SK-N-SH (cell line): ENCODE results near the gene GOLGA3. TPM values are rescaled to one million over a fixed set of nuclear protein-coding genes. Genes with fewer than 3 reads are reported as not detected.
A peak's percentile ranks its signal among the peaks of the same experiment; 100 is the strongest.
"Not testable (repeated sequence)": the region's sequence is repeated elsewhere in the genome, so short reads cannot be mapped to it uniquely, and the experiment has no call there.

Experiments
- CTCF ChIA-PET: fragments of 300-600, 350-600 bp; formaldehyde crosslinking; extraction: SDS; loops from one replicate; lab custom pipeline; 2021; lab: Yijun Ruan, JAX
- POLR2A ChIA-PET: fragments of 350-600 bp; sonication (Branson Sonifier 250); formaldehyde crosslinking; extraction: SDS; loops from one replicate; lab custom pipeline; 2020; ENCODE audit warnings: antibody characterized with exemption, inconsistent platforms; lab: Yijun Ruan, JAX
- DNase-seq: peaks from one replicate; pipeline ENCODE4 v3.0.0; 2012
- H2AFZ ChIP-seq: fragments of 200-600 bp; sonication (generic); 2 replicates; pipeline ENCODE4 v1.8.1; 2016; ENCODE audit warnings: antibody characterized with exemption, mild to moderate bottlenecking, low read depth
- H3F3A ChIP-seq: fragments of 200-600 bp; sonication (generic); replicated peaks from 2 replicates; pipeline ENCODE3; 2016; ENCODE audit warnings: antibody characterized with exemption, mild to moderate bottlenecking; ENCODE audit not compliant: insufficient read depth
- H3K27ac ChIP-seq, 2 experiments: fragments of 200-500 bp in 1 of 2; fragments of 200-600 bp in 1 of 2; sonication (Bioruptor generic) in 1 of 2; sonication (generic), shearing (Covaris generic) in 1 of 2; 2 replicates each; pipeline versions ENCODE4 v1.5.1 to v1.6.1; 2014 to 2016; ENCODE audit warnings: low read depth in 2 of 2, inconsistent platforms in 1 of 2, low read length in 1 of 2, mild to moderate bottlenecking in 1 of 2, mixed read lengths in 1 of 2
- H3K27me3 ChIP-seq: fragments of 200-600 bp; sonication (generic), shearing (Covaris generic); 2 replicates; pipeline ENCODE4 v1.6.1; 2016; ENCODE audit warnings: mixed run types; ENCODE audit not compliant: insufficient read depth
- H3K36me3 ChIP-seq, 2 experiments: fragments of 200-500 bp in 1 of 2; fragments of 200-600 bp in 1 of 2; sonication (Bioruptor generic) in 1 of 2; sonication (generic) in 1 of 2; replicated peaks in 1 of 2; 2 replicates each; pipeline versions ENCODE3 to v1.5.1; 2014 to 2016; ENCODE audit warnings: low read length in 1 of 2, mild to moderate bottlenecking in 1 of 2; ENCODE audit not compliant: insufficient read depth in 2 of 2, control insufficient read depth in 1 of 2
- H3K4me1 ChIP-seq, 2 experiments: fragments of 200-500 bp in 1 of 2; fragments of 200-600 bp in 1 of 2; sonication (Bioruptor generic) in 1 of 2; sonication (generic), shearing (Covaris generic) in 1 of 2; 2 replicates each; pipeline versions ENCODE4 v1.5.1 to v1.6.1; 2014 to 2016; ENCODE audit warnings: low read depth in 1 of 2, low read length in 1 of 2, mixed run types in 1 of 2; ENCODE audit not compliant: insufficient read depth in 2 of 2, control insufficient read depth in 1 of 2
- H3K4me2 ChIP-seq: fragments of 200-600 bp; sonication (generic), shearing (Covaris generic); 2 replicates; pipeline ENCODE4 v1.6.1; 2017; ENCODE audit warnings: mixed run types
- H3K4me3 ChIP-seq, 2 experiments: fragments of 200-500 bp in 1 of 2; fragments of 200-600 bp in 1 of 2; sonication (Bioruptor generic) in 1 of 2; sonication (generic), shearing (Covaris generic) in 1 of 2; 2 replicates each; pipeline versions ENCODE4 v1.5.1 to v1.8.1; 2014 to 2016; ENCODE audit warnings: low read depth in 2 of 2, inconsistent platforms in 1 of 2, low read length in 1 of 2, mild to moderate bottlenecking in 1 of 2, mixed read lengths in 1 of 2, moderate library complexity in 1 of 2
- H3K79me2 ChIP-seq: fragments of 200-600 bp; sonication (generic); 2 replicates; pipeline ENCODE4 v1.8.1; 2017; ENCODE audit warnings: mild to moderate bottlenecking; ENCODE audit not compliant: insufficient read depth
- H3K9ac ChIP-seq: fragments of 200-600 bp; sonication (generic); 2 replicates; pipeline ENCODE4 v1.6.1; 2017; ENCODE audit warnings: mixed run types
- H3K9me2 ChIP-seq: fragments of 200-600 bp; sonication (generic); 2 replicates; pipeline ENCODE4 v1.6.1; 2017; ENCODE audit warnings: mixed run types
- H3K9me3 ChIP-seq: fragments of 200-600 bp; sonication (generic); 2 replicates; pipeline ENCODE4 v1.6.1; 2017; ENCODE audit warnings: mixed run types, mild to moderate bottlenecking, moderate library complexity
- H4K20me1 ChIP-seq: fragments of 200-600 bp; sonication (generic); 2 replicates; pipeline ENCODE4 v1.6.1; 2017; ENCODE audit warnings: mild to moderate bottlenecking, mixed run types; ENCODE audit not compliant: insufficient read depth
- FOXJ3 ChIP-seq: sonication (generic); formaldehyde crosslinking; IDR thresholded peaks from 2 replicates; pipeline ENCODE4 v1.5.1; 2020; ENCODE audit warnings: mild to moderate bottlenecking, missing genetic modification reagents
- RCOR1 ChIP-seq: fragments of 150-350 bp; IDR thresholded peaks from 2 replicates; pipeline ENCODE4 v1.6.1; 2017; ENCODE audit warnings: antibody characterized with exemption, low read length
- TCF12 ChIP-seq: IDR thresholded peaks from 2 replicates; pipeline ENCODE4 v1.4.0; 2012
- WGBS: methylation state at CpG from one replicate; pipeline ENCODE4 v1.1.6; 2017; ENCODE audit warnings: low lambda C conversion rate; 5-methylcytosine and 5-hydroxymethylcytosine counted together
- polyA plus RNA-seq, 3 experiments: library from polyadenylated mRNA; depleted of rRNA; stranded (reverse); fragments of >200 nt; gene quantifications; 2 replicates each; pipeline ENCODE4 v1.2.3, GENCODE V29; 2012
- TF ChIP-seq, protein P1 (sequence below): IDR thresholded peaks from 2 replicates; pipeline ENCODE4 v1.4.0; 2012; ENCODE audit warnings: low read depth, borderline replicate concordance
- TF ChIP-seq, protein P2 (sequence below): IDR thresholded peaks from 2 replicates; pipeline ENCODE4 v1.6.1; 2012; ENCODE audit warnings: mild to moderate bottlenecking, low read depth, low read length, moderate library complexity
- TF ChIP-seq, protein P3 (sequence below): IDR thresholded peaks from 2 replicates; pipeline ENCODE4 v1.4.0; 2012; ENCODE audit warnings: low read depth
- TF ChIP-seq, protein P4 (sequence below): fragments of 200-600 bp; sonication (generic); IDR thresholded peaks from 2 replicates; pipeline ENCODE4 v1.6.1; 2017; ENCODE audit warnings: antibody characterized with exemption, mild to moderate bottlenecking, moderate library complexity

The GOLGA3 gene
- polyA plus RNA-seq, 1 of the 3 experiments (the other 2 are of a cell fraction): 16.9 TPM

DNA sequence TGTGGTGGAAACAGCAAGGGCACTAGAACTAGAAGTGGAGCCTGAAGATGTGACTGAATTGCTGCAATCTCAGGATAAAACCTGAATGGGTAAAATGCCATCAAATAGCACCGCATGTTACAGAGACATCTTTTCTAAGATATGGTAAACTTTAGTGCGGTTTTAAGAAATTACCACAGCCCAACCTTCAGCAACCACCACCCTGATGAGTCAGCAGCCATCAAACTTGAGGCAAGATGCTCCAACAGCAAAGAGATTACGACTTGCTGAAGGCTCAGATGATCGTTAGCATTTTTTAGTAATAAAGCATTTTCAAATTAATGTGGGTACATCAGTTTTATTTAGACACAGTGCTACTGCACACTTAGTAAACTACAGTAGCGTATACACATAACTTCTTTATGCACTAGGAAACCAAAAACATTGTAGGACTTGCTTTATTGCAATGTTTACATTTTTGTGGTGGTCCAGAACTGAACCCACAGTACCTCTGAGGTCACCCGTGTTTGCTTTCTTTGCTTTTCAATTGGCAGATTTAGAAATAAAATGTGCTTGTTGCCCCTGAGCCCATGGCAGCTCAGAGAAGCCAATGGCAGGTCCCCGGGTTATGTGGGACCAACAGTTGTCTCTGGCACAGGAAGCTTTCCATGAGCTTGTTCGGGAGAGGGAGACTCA lies 15.9 kb downstream of the GOLGA3 start:
- POLR2A ChIA-PET: no interaction called here
- TF ChIP-seq, protein P1, sequence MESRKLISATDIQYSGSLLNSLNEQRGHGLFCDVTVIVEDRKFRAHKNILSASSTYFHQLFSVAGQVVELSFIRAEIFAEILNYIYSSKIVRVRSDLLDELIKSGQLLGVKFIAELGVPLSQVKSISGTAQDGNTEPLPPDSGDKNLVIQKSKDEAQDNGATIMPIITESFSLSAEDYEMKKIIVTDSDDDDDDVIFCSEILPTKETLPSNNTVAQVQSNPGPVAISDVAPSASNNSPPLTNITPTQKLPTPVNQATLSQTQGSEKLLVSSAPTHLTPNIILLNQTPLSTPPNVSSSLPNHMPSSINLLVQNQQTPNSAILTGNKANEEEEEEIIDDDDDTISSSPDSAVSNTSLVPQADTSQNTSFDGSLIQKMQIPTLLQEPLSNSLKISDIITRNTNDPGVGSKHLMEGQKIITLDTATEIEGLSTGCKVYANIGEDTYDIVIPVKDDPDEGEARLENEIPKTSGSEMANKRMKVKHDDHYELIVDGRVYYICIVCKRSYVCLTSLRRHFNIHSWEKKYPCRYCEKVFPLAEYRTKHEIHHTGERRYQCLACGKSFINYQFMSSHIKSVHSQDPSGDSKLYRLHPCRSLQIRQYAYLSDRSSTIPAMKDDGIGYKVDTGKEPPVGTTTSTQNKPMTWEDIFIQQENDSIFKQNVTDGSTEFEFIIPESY: no peak
- TF ChIP-seq FOXJ3 (CRISPR knock-in tag) (no peak), RCOR1 (no peak), TCF12 (no peak)
- TF ChIP-seq, protein P2, sequence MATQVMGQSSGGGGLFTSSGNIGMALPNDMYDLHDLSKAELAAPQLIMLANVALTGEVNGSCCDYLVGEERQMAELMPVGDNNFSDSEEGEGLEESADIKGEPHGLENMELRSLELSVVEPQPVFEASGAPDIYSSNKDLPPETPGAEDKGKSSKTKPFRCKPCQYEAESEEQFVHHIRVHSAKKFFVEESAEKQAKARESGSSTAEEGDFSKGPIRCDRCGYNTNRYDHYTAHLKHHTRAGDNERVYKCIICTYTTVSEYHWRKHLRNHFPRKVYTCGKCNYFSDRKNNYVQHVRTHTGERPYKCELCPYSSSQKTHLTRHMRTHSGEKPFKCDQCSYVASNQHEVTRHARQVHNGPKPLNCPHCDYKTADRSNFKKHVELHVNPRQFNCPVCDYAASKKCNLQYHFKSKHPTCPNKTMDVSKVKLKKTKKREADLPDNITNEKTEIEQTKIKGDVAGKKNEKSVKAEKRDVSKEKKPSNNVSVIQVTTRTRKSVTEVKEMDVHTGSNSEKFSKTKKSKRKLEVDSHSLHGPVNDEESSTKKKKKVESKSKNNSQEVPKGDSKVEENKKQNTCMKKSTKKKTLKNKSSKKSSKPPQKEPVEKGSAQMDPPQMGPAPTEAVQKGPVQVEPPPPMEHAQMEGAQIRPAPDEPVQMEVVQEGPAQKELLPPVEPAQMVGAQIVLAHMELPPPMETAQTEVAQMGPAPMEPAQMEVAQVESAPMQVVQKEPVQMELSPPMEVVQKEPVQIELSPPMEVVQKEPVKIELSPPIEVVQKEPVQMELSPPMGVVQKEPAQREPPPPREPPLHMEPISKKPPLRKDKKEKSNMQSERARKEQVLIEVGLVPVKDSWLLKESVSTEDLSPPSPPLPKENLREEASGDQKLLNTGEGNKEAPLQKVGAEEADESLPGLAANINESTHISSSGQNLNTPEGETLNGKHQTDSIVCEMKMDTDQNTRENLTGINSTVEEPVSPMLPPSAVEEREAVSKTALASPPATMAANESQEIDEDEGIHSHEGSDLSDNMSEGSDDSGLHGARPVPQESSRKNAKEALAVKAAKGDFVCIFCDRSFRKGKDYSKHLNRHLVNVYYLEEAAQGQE: no peak
- TF ChIP-seq, protein P3, sequence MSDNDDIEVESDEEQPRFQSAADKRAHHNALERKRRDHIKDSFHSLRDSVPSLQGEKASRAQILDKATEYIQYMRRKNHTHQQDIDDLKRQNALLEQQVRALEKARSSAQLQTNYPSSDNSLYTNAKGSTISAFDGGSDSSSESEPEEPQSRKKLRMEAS: no peak
- H4K20me1 ChIP-seq: peaks cover 23% of the 10 kb centered on the region
- WGBS: 88% methylated on average over 8 of the region's 8 CpGs
- H3K4me1 ChIP-seq: peaks cover 0 to 3% of the 10 kb centered on the region in 2 experiments; a peak in 1 of 4 replicates
- CTCF ChIA-PET: interaction anchor here (0.7 kb wide), 1 partner anchor 9 kb away, joined by 3 read pairs; no protein-coding TSS in a partner anchor
- peaks cover 5% of the 10 kb centered on the region for H3F3A ChIP-seq
- peaks cover 30% of the 10 kb centered on the region; the same call in 1 of the 2 replicates for H3K79me2 ChIP-seq
- H3K9ac ChIP-seq: no peak overlapping the region
- no peak overlapping the region for H3K27ac ChIP-seq
- H3K9me3 ChIP-seq: no peaks in the 10 kb centered on the region
- no peaks in the 10 kb centered on the region for H3K27me3 ChIP-seq
- no peak overlapping the region for H3K4me2 ChIP-seq
- no peaks in the 10 kb centered on the region for H3K9me2 ChIP-seq
- no peak overlapping the region for H2AFZ ChIP-seq
- no peak overlapping the region for H3K4me3 ChIP-seq
- DNase-seq: no peak
- H3K36me3 ChIP-seq: peaks cover 61% of the 10 kb centered on the region in 2 experiments

DNA sequence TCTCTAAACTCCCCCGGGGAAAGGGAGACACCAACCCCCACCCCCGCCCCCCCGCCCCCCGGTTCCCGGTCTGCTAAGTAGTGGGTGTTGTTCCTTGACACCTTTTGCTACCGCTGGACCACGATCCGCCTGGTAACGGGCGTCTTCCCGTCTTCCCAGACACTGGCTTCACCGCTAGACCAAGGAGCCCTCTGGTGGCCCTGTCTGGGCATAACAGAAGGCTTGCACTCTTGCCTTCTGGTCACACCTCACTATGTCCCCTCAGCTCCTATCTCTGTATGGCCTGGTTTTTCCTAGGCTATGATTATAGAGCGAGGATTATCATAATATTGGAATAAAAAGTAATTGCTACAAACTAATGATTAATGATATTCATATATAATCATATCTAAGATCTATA lies 19.3 kb downstream of the GOLGA3 start:
- TF ChIP-seq, protein P4, sequence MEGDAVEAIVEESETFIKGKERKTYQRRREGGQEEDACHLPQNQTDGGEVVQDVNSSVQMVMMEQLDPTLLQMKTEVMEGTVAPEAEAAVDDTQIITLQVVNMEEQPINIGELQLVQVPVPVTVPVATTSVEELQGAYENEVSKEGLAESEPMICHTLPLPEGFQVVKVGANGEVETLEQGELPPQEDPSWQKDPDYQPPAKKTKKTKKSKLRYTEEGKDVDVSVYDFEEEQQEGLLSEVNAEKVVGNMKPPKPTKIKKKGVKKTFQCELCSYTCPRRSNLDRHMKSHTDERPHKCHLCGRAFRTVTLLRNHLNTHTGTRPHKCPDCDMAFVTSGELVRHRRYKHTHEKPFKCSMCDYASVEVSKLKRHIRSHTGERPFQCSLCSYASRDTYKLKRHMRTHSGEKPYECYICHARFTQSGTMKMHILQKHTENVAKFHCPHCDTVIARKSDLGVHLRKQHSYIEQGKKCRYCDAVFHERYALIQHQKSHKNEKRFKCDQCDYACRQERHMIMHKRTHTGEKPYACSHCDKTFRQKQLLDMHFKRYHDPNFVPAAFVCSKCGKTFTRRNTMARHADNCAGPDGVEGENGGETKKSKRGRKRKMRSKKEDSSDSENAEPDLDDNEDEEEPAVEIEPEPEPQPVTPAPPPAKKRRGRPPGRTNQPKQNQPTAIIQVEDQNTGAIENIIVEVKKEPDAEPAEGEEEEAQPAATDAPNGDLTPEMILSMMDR: peak; percentile 50
- H3K27ac ChIP-seq, POLR2A ChIA-PET, H3K4me3 ChIP-seq, H2AFZ ChIP-seq, DNase-seq, H3K27me3 ChIP-seq, H3K4me2 ChIP-seq, H3F3A ChIP-seq, H3K9ac ChIP-seq, H3K9me2 ChIP-seq, H3K4me1 ChIP-seq, H3K9me3 ChIP-seq: not testable (repeated sequence)
- Histone ChIP-seq H4K20me1 (peaks cover 46% of the 10 kb centered on the region), H3K36me3 (peaks cover 49 to 66% of the 10 kb centered on the region in 2 experiments), H3K79me2 (peaks cover 47% of the 10 kb centered on the region)
- 79% methylated on average over 11 of the region's 13 CpGs for WGBS
- CTCF ChIA-PET: interaction anchor here (1.5 kb wide), 1 partner anchor 13 kb away, joined by 7 read pairs; no protein-coding TSS in a partner anchor
